Cardiac muscle cell (in vitro differentiated cells and primary cell): ENCODE results near the gene CYBC1. TPM values are rescaled to one million over a fixed set of nuclear protein-coding genes. Genes with fewer than 3 reads are reported as not detected.
"Not testable (repeated sequence)": the region's sequence is repeated elsewhere in the genome, so short reads cannot be mapped to it uniquely, and the experiment has no call there.

Source experiments
- DNase-seq, 2 donors: peaks; one replicate each; pipeline versions ENCODE4 v3.0.0 to v3.0.0-alpha.2; 2010 to 2017; ENCODE audit warnings: low read depth in 1 of 2, low spot score in 1 of 2
- H3K27ac ChIP-seq: fragments of 200-600 bp; sonication (generic); 2 replicates; pipeline ENCODE4 v1.5.1; 2016
- H3K27me3 ChIP-seq: fragments of 200-600 bp; sonication (generic); 2 replicates; pipeline ENCODE4 v1.6.0; 2016; ENCODE audit warnings: control low read depth
- H3K36me3 ChIP-seq: fragments of 200-600 bp; sonication (generic); 2 replicates; pipeline ENCODE4 v1.5.1; 2016; ENCODE audit warnings: control low read depth
- H3K4me1 ChIP-seq: fragments of 200-600 bp; sonication (generic); 2 replicates; pipeline ENCODE4 v1.8.1; 2017; ENCODE audit warnings: low read depth, mild to moderate bottlenecking, mixed run types
- H3K4me3 ChIP-seq: fragments of 200-600 bp; sonication (generic); 2 replicates; pipeline ENCODE4 v1.5.1; 2016; ENCODE audit warnings: mild to moderate bottlenecking
- H3K9me3 ChIP-seq: fragments of 200-600 bp; sonication (generic); 2 replicates; pipeline ENCODE4 v1.5.1; 2017; ENCODE audit warnings: low read depth, mild to moderate bottlenecking, control low read depth
- CTCF ChIP-seq: IDR thresholded peaks from 2 replicates; pipeline ENCODE4 v1.5.1; 2012; ENCODE audit warnings: low read depth, mild to moderate bottlenecking, low read length
- polyA plus RNA-seq: library from polyadenylated mRNA; unstranded; fragments of >200 nt; fragmentation: Nextera tagmentation; extraction: Ambion mirVana; gene quantifications from 2 replicates; pipeline ENCODE4 v1.2.1, GENCODE V29; 2016
- total RNA-seq: library from RNA; depleted of rRNA; stranded (reverse); fragments of >200 nt; gene quantifications from 2 replicates; pipeline ENCODE4 v1.2.3, GENCODE V29; 2016

CYBC1 gene
- total and polyA plus RNA-seq, 2 experiments from 2014 or later, result 52.7 to 71.3 TPM

GRCh38 chr17:82463925-82464566 lies 13.5 kb upstream of the CYBC1 start:
- Histone ChIP-seq H3K27ac (no peak overlapping the region), H3K4me3 (no peak overlapping the region), H3K36me3 (peaks cover 59% of the 10 kb centered on the region), H3K27me3 (no peaks in the 10 kb centered on the region), H3K4me1 (peaks cover 15% of the 10 kb centered on the region), H3K9me3 (no peaks in the 10 kb centered on the region)
- TF ChIP-seq CTCF, result no peak
- no peak for DNase-seq

- Histone ChIP-seq H3K36me3 (peaks cover 53% of the 10 kb centered on the region), H3K4me1 (peaks cover 15% of the 10 kb centered on the region), H3K27me3 (no peaks in the 10 kb centered on the region), H3K4me3 (no peak overlapping the region), H3K9me3 (no peaks in the 10 kb centered on the region), H3K27ac (no peak overlapping the region)
- no peak for TF ChIP-seq CTCF
- no peak for DNase-seq
Observed at GRCh38 chr17:82463391-82463790, 12.8 kb upstream of the CYBC1 start.

GRCh38 chr17:82461827-82462524 lies 11.4 kb upstream of the CYBC1 start:
- no peaks in the 10 kb centered on the region for H3K27me3 ChIP-seq
- DNase-seq, result peak in 1 of 2 donors; percentile 52
- H3K27ac ChIP-seq, result peak overlapping the region; percentile 85
- no peak overlapping the region for H3K4me3 ChIP-seq
- peaks cover 45% of the 10 kb centered on the region for H3K36me3 ChIP-seq
- H3K4me1 ChIP-seq, result peaks cover 15% of the 10 kb centered on the region
- H3K9me3 ChIP-seq, result no peaks in the 10 kb centered on the region
- TF ChIP-seq CTCF, result no peak

- not testable (repeated sequence) for H3K4me3 ChIP-seq, H3K27me3 ChIP-seq, DNase-seq, H3K27ac ChIP-seq, H3K9me3 ChIP-seq
- Histone ChIP-seq H3K4me1 (peaks cover 15% of the 10 kb centered on the region), H3K36me3 (peaks cover 32% of the 10 kb centered on the region)
Observed at GRCh38 chr17:82459936-82460335, 9.4 kb upstream of the CYBC1 start.

- peaks cover 15% of the 10 kb centered on the region for H3K4me1 ChIP-seq
Observed at GRCh38 chr17:82458885-82459424, 8.4 kb upstream of the CYBC1 start.

More at GRCh38 chr17:82458885-82459424, 8.4 kb upstream of the CYBC1 start:
- peaks cover 23% of the 10 kb centered on the region for H3K36me3 ChIP-seq
- H3K9me3 ChIP-seq, result no peaks in the 10 kb centered on the region
- TF ChIP-seq CTCF, result no peak
- DNase-seq, result peak; percentile 25 to 31
- H3K27ac ChIP-seq, result peak overlapping the region; percentile 100
- peak overlapping the region; percentile 64 for H3K4me3 ChIP-seq
- no peaks in the 10 kb centered on the region for H3K27me3 ChIP-seq
